HL-60 (cell line): Measurements from ENCODE around the gene VAMP3.
A peak's percentile ranks its signal among the peaks of the same experiment; 100 is the strongest.
"Not testable (repeated sequence)": the region's sequence is repeated elsewhere in the genome, so short reads cannot be mapped to it uniquely, and the experiment has no call there.

Experiments
- DNase-seq, 2 experiments: peaks; one replicate each; pipeline ENCODE4 v3.0.0-alpha.2; 2010 to 2020; ENCODE audit warnings: low read depth in 1 of 2, low spot score in 1 of 2
- H3K27ac ChIP-seq: fragments of 250-450 bp; sonication (Bioruptor Pico); replicated peaks from 2 replicates; pipeline ENCODE4 v1.5.1; 2020; ENCODE audit warnings: mild to moderate bottlenecking, moderate library complexity
- H3K27me3 ChIP-seq: fragments of 250-450 bp; sonication (Bioruptor Pico); 2 replicates; pipeline ENCODE4 v1.5.1; 2021; ENCODE audit warnings: mild to moderate bottlenecking, moderate library complexity; ENCODE audit not compliant: insufficient read depth, poor library complexity, severe bottlenecking
- H3K4me3 ChIP-seq: replicated peaks from 2 replicates; pipeline ENCODE4 v1.5.1; 2011; ENCODE audit warnings: mild to moderate bottlenecking, control low read depth, low read length; ENCODE audit not compliant: insufficient read depth
- GABPA ChIP-seq: IDR thresholded peaks from 2 replicates; pipeline ENCODE4 v1.6.1; 2012; ENCODE audit warnings: low read depth
- POLR2AphosphoS5 ChIP-seq: IDR thresholded peaks from 2 replicates; pipeline ENCODE4 v1.6.1; 2012; ENCODE audit warnings: low read depth
- SPI1 ChIP-seq: IDR thresholded peaks from 2 replicates; pipeline ENCODE4 v1.6.1; 2012; ENCODE audit warnings: low read depth, mild to moderate bottlenecking, borderline replicate concordance
- TF ChIP-seq, protein P1 (sequence below): IDR thresholded peaks from one replicate; pipeline ENCODE4 v1.5.1; 2011; ENCODE audit warnings: low read length, control low read depth, inconsistent platforms; ENCODE audit not compliant: insufficient read depth
- TF ChIP-seq, protein P2 (sequence below): IDR thresholded peaks from 2 replicates; pipeline ENCODE4 v1.6.1; 2012; ENCODE audit warnings: low read depth; ENCODE audit not compliant: insufficient replicate concordance

Gene VAMP3

DNA sequence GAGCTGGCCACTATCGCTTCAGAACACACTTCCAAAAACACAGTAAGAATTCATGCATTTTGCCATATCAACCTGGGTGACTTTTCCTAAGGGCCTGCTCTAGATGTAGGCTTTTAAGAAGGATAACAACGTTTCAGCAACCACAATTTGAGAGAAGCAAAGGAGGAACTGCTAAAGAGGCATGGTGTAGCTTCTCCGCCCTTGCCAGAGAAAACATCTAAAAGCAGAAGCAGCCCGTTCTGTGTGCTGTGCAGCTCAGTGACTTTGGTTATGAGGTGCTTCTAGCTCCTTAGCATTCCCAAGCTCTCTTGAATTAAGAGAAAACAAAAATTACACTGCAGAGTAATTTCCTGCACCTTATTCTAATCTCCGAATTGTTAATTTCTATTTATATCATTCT, 15.7 kb downstream of the VAMP3 start:
- H3K27me3 ChIP-seq: no peaks in the 10 kb centered on the region
- peak in 1 of 2 experiments; percentile 55 for DNase-seq

DNA sequence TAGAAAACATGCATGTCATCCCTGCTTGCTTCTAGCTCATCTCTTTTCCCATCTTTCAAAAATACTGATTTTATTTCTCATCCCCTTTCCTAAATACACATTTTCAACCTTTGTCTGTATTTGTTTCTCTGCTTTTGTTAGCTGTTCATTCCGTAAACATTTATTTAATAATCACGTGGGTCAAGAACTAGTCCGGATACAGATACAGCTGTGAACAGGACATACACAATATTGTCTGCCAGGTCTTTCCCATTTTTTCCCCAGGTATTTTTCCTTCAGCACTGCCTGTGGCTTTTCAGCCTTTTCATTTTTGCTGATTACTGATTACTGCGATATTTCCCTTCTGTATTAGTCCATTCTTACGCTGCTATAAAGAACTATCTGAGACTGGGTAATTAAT, 18.7 kb downstream of the VAMP3 start:
- H3K4me3 ChIP-seq: no peak overlapping the region

More for the DNA sequence above, 15.7 kb downstream of the VAMP3 start:
- Histone ChIP-seq H3K4me3 (no peak overlapping the region), H3K27ac (no peak overlapping the region)
- no peak for TF ChIP-seq GABPA
- peak; percentile 84; the same call in 1 of the 2 replicates for TF ChIP-seq SPI1

DNA sequence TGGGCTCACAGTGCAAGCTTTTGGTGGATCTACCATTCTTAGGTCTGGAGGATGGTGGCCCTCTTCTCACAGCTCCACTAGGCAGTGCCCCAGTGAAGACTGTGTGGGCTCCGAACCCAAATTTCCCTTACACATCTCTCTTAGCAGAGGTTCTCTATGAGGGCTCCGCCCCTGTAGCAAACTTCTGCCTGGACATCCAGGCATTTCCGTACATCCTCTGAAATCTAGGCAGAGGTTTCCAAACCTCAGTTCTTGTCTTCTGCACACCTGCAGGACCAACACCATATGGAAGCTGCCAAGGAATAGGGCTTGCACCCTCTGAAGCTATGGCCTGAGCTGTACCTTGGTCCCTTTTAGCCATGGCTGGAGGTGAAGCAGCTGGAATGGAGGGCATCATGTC, 19.9 kb downstream of the VAMP3 start:
- not testable (repeated sequence) for H3K27me3 ChIP-seq, H3K27ac ChIP-seq, DNase-seq, H3K4me3 ChIP-seq

More for the DNA sequence above, 18.7 kb downstream of the VAMP3 start:
- TF ChIP-seq GABPA (no peak), SPI1 (no peak), POLR2AphosphoS5 (no peak)
- TF ChIP-seq, protein P1, sequence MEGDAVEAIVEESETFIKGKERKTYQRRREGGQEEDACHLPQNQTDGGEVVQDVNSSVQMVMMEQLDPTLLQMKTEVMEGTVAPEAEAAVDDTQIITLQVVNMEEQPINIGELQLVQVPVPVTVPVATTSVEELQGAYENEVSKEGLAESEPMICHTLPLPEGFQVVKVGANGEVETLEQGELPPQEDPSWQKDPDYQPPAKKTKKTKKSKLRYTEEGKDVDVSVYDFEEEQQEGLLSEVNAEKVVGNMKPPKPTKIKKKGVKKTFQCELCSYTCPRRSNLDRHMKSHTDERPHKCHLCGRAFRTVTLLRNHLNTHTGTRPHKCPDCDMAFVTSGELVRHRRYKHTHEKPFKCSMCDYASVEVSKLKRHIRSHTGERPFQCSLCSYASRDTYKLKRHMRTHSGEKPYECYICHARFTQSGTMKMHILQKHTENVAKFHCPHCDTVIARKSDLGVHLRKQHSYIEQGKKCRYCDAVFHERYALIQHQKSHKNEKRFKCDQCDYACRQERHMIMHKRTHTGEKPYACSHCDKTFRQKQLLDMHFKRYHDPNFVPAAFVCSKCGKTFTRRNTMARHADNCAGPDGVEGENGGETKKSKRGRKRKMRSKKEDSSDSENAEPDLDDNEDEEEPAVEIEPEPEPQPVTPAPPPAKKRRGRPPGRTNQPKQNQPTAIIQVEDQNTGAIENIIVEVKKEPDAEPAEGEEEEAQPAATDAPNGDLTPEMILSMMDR: no peak
- TF ChIP-seq, protein P2, sequence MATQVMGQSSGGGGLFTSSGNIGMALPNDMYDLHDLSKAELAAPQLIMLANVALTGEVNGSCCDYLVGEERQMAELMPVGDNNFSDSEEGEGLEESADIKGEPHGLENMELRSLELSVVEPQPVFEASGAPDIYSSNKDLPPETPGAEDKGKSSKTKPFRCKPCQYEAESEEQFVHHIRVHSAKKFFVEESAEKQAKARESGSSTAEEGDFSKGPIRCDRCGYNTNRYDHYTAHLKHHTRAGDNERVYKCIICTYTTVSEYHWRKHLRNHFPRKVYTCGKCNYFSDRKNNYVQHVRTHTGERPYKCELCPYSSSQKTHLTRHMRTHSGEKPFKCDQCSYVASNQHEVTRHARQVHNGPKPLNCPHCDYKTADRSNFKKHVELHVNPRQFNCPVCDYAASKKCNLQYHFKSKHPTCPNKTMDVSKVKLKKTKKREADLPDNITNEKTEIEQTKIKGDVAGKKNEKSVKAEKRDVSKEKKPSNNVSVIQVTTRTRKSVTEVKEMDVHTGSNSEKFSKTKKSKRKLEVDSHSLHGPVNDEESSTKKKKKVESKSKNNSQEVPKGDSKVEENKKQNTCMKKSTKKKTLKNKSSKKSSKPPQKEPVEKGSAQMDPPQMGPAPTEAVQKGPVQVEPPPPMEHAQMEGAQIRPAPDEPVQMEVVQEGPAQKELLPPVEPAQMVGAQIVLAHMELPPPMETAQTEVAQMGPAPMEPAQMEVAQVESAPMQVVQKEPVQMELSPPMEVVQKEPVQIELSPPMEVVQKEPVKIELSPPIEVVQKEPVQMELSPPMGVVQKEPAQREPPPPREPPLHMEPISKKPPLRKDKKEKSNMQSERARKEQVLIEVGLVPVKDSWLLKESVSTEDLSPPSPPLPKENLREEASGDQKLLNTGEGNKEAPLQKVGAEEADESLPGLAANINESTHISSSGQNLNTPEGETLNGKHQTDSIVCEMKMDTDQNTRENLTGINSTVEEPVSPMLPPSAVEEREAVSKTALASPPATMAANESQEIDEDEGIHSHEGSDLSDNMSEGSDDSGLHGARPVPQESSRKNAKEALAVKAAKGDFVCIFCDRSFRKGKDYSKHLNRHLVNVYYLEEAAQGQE: no peak
- Histone ChIP-seq H3K27ac (no peak overlapping the region), H3K27me3 (no peaks in the 10 kb centered on the region)
- DNase-seq: no peak

DNA sequence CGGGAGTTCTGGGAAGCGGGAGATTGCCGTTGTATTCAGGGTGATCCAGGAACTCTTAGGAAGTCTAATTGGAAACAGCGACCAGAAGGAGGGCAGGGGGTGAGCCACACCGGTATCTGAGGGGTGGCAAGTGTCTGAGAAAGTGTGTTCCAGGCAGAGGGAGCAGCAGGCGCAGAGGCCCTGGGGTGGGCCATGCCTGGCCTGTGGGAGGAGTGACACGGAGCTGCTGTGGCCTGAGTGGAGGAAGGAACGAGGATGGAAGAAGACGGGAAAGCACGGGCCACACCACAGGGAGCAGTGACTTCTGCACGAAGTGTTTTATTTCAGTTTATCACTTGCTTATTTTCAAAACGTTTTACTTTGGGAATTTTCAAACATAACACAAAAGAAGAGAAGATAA, 24.3 kb downstream of the VAMP3 start:
- TF ChIP-seq, protein P1: no peak
- no peak for TF ChIP-seq POLR2AphosphoS5
- no peak for TF ChIP-seq GABPA
- TF ChIP-seq, protein P2: no peak
- no peak for TF ChIP-seq SPI1
- H3K27me3 ChIP-seq: no peaks in the 10 kb centered on the region
- H3K4me3 ChIP-seq: no peak overlapping the region
- no peak for DNase-seq
- no peak overlapping the region for H3K27ac ChIP-seq

DNA sequence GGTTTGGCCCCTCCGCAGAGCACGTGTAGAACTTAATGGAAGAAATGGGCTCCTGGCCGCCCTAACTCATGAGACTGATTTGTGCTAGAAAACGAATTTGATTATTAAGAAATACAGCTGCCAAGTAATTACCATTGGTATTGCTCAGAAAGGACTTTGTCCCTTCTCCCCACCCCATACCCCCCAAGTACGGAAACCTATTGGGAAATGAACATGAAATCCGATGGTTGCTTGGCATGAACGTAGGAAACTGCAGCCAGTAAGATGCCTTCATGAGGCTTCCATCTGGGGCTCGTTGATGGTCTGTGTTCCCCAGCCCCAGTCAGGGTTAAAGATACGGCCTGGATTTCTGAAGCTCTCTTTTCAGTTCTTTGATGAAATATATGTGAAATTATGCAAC, 34.4 kb downstream of the VAMP3 start:
- no peak for DNase-seq

More for the DNA sequence above, 34.4 kb downstream of the VAMP3 start:
- H3K4me3 ChIP-seq: no peak overlapping the region
- no peak overlapping the region for H3K27ac ChIP-seq
- TF ChIP-seq, protein P2: no peak
- TF ChIP-seq GABPA: no peak
- no peak for TF ChIP-seq POLR2AphosphoS5
- TF ChIP-seq, protein P1: no peak
- no peak for TF ChIP-seq SPI1
- H3K27me3 ChIP-seq: no peaks in the 10 kb centered on the region
